SU-DHL-6 (cell line): Measurements from ENCODE around the gene UACA.

Experiments used
- H2AFZ ChIP-seq: fragments of 200-600 bp; sonication (generic); 2 replicates; pipeline ENCODE4 v1.6.1; 2014; ENCODE audit warnings: low read depth, mild to moderate bottlenecking, moderate library complexity, mixed read lengths, antibody characterized with exemption, low read length; ENCODE audit not compliant: severe bottlenecking
- H3F3A ChIP-seq: fragments of 200-600 bp; shearing (Covaris generic); 2 replicates; pipeline ENCODE4 v1.6.0; 2016; ENCODE audit warnings: antibody characterized with exemption, mild to moderate bottlenecking; ENCODE audit not compliant: insufficient read depth
- H3K27ac ChIP-seq: fragments of 200-600 bp; sonication (generic); 2 replicates; pipeline ENCODE4 v1.5.1; 2016; ENCODE audit warnings: low read depth, mild to moderate bottlenecking, low read length, moderate library complexity, mixed read lengths
- H3K27me3 ChIP-seq: fragments of 200-600 bp; sonication (generic), shearing (Covaris generic); 2 replicates; pipeline ENCODE4 v1.6.0; 2014; ENCODE audit warnings: mild to moderate bottlenecking, low read length
- H3K36me3 ChIP-seq: fragments of 200-600 bp; sonication (generic); 2 replicates; pipeline ENCODE4 v1.6.1; 2014; ENCODE audit warnings: mild to moderate bottlenecking, low read length, mixed read lengths
- H3K4me2 ChIP-seq: fragments of 300-600, 200-600 bp; shearing (Covaris generic), sonication (generic); 2 replicates; pipeline ENCODE4 v1.6.0; 2014; ENCODE audit warnings: low read length, low read depth, mild to moderate bottlenecking; ENCODE audit not compliant: poor library complexity, severe bottlenecking
- H3K4me3 ChIP-seq: fragments of 200-600 bp; sonication (generic); 2 replicates; pipeline ENCODE4 v1.5.1; 2014; ENCODE audit warnings: antibody characterized with exemption, low read length, mild to moderate bottlenecking, mixed read lengths; ENCODE audit not compliant: insufficient read depth, poor library complexity, severe bottlenecking
- H3K79me2 ChIP-seq: fragments of 200-600 bp; sonication (generic); 2 replicates; pipeline ENCODE4 v1.6.1; 2014; ENCODE audit warnings: mild to moderate bottlenecking, low read length, moderate library complexity; ENCODE audit not compliant: insufficient read depth
- H3K9ac ChIP-seq: fragments of 200-600 bp; sonication (generic); 2 replicates; pipeline ENCODE4 v1.7.0; 2014; ENCODE audit warnings: mild to moderate bottlenecking, low read length
- H3K9me2 ChIP-seq: fragments of 200-600 bp; sonication (generic); replicated peaks from 2 replicates; pipeline ENCODE4 v1.6.1; 2014; ENCODE audit warnings: low read length; ENCODE audit not compliant: insufficient read depth
- H3K9me3 ChIP-seq: fragments of 200-600 bp; sonication (generic); 2 replicates; pipeline ENCODE4 v1.6.1; 2014; ENCODE audit warnings: low read length, mixed read lengths; ENCODE audit not compliant: insufficient read depth
- H4K20me1 ChIP-seq: fragments of 200-600 bp; sonication (generic); 2 replicates; pipeline ENCODE4 v1.6.1; 2014; ENCODE audit warnings: low read depth, mild to moderate bottlenecking, antibody characterized with exemption, low read length, moderate library complexity, mixed read lengths
- CTCF ChIP-seq: fragments of 200-600 bp; sonication (generic); IDR thresholded peaks from one replicate; pipeline ENCODE4 v1.5.1; 2017; ENCODE audit warnings: antibody characterized with exemption, mild to moderate bottlenecking, low read length, moderate library complexity; ENCODE audit not compliant: insufficient read depth, poor library complexity, severe bottlenecking
- EZH2phosphoT487 ChIP-seq: fragments of 200-600 bp; sonication (generic), shearing (Covaris generic); conservative IDR thresholded peaks from 2 replicates; pipeline ENCODE4 v1.6.1; 2018; ENCODE audit warnings: mild to moderate bottlenecking, antibody characterized with exemption, low read length, moderate library complexity, mixed read lengths

Gene UACA

DNA sequence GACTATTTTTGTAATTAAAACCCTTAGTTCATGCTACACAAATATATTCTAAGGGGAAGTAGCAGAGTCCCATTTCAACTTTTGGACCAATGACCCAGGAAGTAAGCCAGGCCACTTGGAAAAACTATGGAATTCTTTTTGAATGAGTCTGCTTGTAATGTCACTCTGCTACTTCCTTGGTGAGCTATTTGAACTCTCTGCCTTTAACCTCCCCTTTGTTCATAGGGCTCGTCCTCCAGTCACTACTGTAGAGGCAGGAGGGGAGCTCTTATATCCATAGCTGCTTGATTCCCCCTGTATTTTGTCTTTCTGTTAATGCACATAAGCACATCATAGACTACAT is 119.6 kb downstream of the UACA start:
- no peaks in the 10 kb centered on the region for H4K20me1 ChIP-seq
- no peak overlapping the region for H3K27ac ChIP-seq
- TF ChIP-seq EZH2phosphoT487 (no peak), CTCF (no peak)
- H2AFZ ChIP-seq, result no peak overlapping the region
- H3K9ac ChIP-seq, result no peak overlapping the region
- H3K79me2 ChIP-seq, result no peaks in the 10 kb centered on the region
- no peaks in the 10 kb centered on the region for H3K9me3 ChIP-seq
- H3F3A ChIP-seq, result no peaks in the 10 kb centered on the region
- no peaks in the 10 kb centered on the region for H3K27me3 ChIP-seq
- no peak overlapping the region for H3K4me3 ChIP-seq
- no peaks in the 10 kb centered on the region for H3K9me2 ChIP-seq
- no peaks in the 10 kb centered on the region for H3K36me3 ChIP-seq
- no peak overlapping the region for H3K4me2 ChIP-seq

GRCh38 chr15:70643106-70643782 is 120.1 kb downstream of the UACA start:
- H3K9me3 ChIP-seq, result no peaks in the 10 kb centered on the region
- no peak overlapping the region for H3K27ac ChIP-seq
- no peak overlapping the region for H3K4me3 ChIP-seq
- H3K9me2 ChIP-seq, result no peaks in the 10 kb centered on the region
- no peaks in the 10 kb centered on the region for H3K79me2 ChIP-seq
- no peak overlapping the region for H2AFZ ChIP-seq
- TF ChIP-seq CTCF, result no peak
- TF ChIP-seq EZH2phosphoT487, result no peak
- no peaks in the 10 kb centered on the region for H3K27me3 ChIP-seq
- no peaks in the 10 kb centered on the region for H3K36me3 ChIP-seq
- H3K9ac ChIP-seq, result no peak overlapping the region
- no peaks in the 10 kb centered on the region for H3F3A ChIP-seq
- no peak overlapping the region for H3K4me2 ChIP-seq
- no peaks in the 10 kb centered on the region for H4K20me1 ChIP-seq

DNA sequence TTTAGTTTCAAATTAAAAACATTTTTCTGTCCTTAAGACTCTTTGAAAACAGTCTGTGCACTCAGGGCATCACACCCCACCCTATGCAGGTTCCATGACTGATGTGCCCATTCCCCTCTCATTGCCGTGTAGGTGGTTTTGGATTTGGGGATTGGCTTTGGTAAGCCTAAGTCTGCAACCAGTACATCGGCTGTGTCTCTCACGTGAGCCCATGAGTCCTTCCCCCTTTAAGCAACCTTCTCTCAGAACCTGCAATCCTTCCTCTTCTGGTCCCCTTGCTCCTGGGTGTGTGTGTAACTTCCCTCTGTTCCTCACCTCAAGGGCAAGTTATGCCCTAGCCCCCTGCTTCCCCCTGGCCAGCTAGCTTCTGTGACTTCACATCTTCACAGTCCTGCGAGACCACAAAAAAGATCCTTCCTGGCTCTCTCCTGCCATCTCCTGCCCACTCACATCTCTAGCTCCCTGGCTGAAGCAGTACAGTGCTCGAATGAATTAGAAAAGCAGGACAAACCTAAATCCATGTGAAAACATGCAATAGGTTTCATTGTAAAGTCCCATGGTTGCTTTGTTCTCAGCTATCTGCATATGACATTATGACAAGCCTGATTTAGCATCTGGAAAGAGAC is 126.7 kb downstream of the UACA start:
- H3K9me2 ChIP-seq, result no peaks in the 10 kb centered on the region
- H3K36me3 ChIP-seq, result no peaks in the 10 kb centered on the region
- H2AFZ ChIP-seq, result no peak overlapping the region
- H3K79me2 ChIP-seq, result no peaks in the 10 kb centered on the region
- H3K27ac ChIP-seq, result no peak overlapping the region
- H3K4me2 ChIP-seq, result no peak overlapping the region
- TF ChIP-seq EZH2phosphoT487, result no peak
- no peak for TF ChIP-seq CTCF
- H3K27me3 ChIP-seq, result no peaks in the 10 kb centered on the region
- H3K9me3 ChIP-seq, result no peaks in the 10 kb centered on the region
- no peak overlapping the region for H3K4me3 ChIP-seq
- no peaks in the 10 kb centered on the region for H4K20me1 ChIP-seq
- H3K9ac ChIP-seq, result no peak overlapping the region
- H3F3A ChIP-seq, result no peaks in the 10 kb centered on the region
